ENCODE results near the gene ST3GAL3.

The ST3GAL3 gene

DNA sequence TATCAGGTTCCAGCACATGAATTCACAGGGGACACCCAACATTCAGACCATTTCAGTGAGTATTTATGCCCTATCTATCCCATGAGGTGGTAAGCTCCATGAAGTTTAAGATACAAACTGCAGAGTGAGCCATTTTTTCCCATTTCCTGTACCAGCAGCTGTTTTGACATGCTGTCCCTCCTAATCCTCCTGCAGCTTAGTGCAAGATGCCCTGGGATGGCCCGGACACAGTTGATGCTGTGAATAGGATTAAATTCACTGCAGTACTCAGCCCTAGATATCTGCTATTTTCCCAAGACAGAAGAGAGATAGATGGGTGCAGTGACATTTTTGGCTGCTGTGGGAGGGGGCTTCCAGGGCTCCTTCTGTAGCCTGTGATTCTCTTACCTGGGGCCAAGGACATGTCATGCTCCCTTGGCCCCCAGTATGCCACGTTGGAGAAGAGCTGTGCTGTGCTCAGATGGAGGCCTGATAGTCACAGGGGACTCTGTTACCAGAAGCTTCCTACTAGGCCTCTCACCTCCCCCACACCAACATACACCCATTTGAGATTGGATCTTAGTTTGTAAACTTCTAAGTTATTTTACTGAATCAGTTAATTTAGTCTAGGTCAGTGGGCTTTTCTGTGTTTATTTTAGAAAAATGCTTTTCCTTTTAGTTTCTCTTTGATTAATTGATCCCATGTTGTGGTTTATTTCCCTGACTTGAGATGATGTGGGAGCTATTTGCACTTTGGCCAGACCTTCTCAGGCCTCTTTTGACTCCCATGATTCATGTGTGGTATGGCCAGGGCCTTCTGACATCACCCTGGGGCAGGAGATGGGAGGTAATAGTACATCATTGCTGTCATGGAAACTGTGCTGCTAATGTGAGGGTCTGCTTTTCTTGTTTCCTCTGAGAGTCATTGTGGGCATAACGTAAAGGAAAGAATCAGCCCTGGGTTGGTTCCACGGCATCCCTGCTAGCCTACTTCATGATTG is 92.6 kb downstream of the ST3GAL3 start:
- WGBS = 82% methylated on average over 2 of the region's 4 CpGs

DNA sequence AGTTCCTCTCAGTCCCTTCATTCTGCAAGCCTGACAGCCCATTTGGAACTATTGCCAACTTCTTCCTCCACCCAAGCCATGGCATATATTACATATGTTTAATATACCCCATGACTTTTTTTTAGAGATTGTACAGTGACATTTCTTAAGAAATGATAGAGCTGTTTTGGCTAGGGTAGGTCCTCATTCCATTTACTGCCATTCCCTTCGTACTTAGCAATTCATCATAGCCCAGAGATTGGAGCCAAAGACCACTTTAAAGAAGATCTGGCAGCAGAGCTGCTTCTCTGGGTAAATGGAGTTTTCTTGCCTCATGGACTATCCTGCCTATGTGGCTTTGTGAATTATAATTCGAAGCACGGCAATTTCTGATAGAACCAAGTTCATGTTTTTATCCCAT is 93.4 kb downstream of the ST3GAL3 start:
- Histone ChIP-seq H4K91ac (ENCODE audit: low read length) (no peak overlapping the region), H2AFZ (ENCODE audit: low read depth, low read length) (no peak overlapping the region), H2BK120ac (ENCODE audit: low read depth, low read length) (no peak overlapping the region), H4K8ac (ENCODE audit: low read length) (no peak overlapping the region), H3K4me2 (ENCODE audit: low read length, poor library complexity, severe bottlenecking) (no peak overlapping the region), H2BK5ac (ENCODE audit: low read depth, low read length, poor library complexity, severe bottlenecking) (no peak overlapping the region), H3K79me1 (replicated peaks; ENCODE audit: low read length, poor library complexity, severe bottlenecking) (peaks cover 33% of the 10 kb centered on the region), H3K23ac (ENCODE audit: low read length in 2 of 2) (no peak overlapping the region), H2BK12ac (ENCODE audit: low read length in 2 of 2) (no peak overlapping the region), H3K14ac (ENCODE audit: low read length in 2 of 2) (no peak overlapping the region), H3K4me3 (ENCODE audit: insufficient read depth in 1 of 2, low read depth in 1 of 2, low read length in 2 of 2) (no peak overlapping the region), H3K27me3 (ENCODE audit: control insufficient read depth in 1 of 2, insufficient read depth in 1 of 2, low read length in 2 of 2) (no peaks in the 10 kb centered on the region), H2AK5ac (ENCODE audit: low read length, severe bottlenecking) (no peak overlapping the region), H2BK15ac (ENCODE audit: low read depth, poor library complexity, severe bottlenecking) (no peak overlapping the region), H3K4me1 (ENCODE audit: control insufficient read depth, insufficient read depth, low read depth, low read length) (peaks cover 8% of the 10 kb centered on the region), H3K27ac (ENCODE audit: low read length, poor library complexity, severe bottlenecking) (no peak overlapping the region), H3K18ac (ENCODE audit: low read depth in 1 of 2, low read length in 2 of 2) (no peak overlapping the region), H3K9me3 (ENCODE audit: control insufficient read depth, low read length) (no peaks in the 10 kb centered on the region), H3K36me3 (ENCODE audit: control insufficient read depth in 1 of 2, insufficient read depth in 2 of 2, low read depth in 1 of 2, low read length in 2 of 2) (peaks cover 6 to 7% of the 10 kb centered on the region in 2 experiments), H3K9ac (ENCODE audit: low read length) (peak overlapping the region; percentile 24), H3K4ac (ENCODE audit: low read depth in 1 of 2, low read length in 2 of 2) (no peak overlapping the region)
- DNase-seq = no peak
- 89% methylated on average over 1 of the region's 3 CpGs for WGBS

More for the DNA sequence above, 92.6 kb downstream of the ST3GAL3 start:
- Histone ChIP-seq H3K4me3 (ENCODE audit: insufficient read depth in 1 of 2, low read depth in 1 of 2, low read length in 2 of 2) (peak overlapping the region in 1 of 2 experiments; percentile 40), H3K27me3 (ENCODE audit: control insufficient read depth in 1 of 2, insufficient read depth in 1 of 2, low read length in 2 of 2) (no peaks in the 10 kb centered on the region), H3K27ac (ENCODE audit: low read length, poor library complexity, severe bottlenecking) (no peak overlapping the region), H4K8ac (ENCODE audit: low read length) (peak overlapping the region; percentile 1), H4K91ac (ENCODE audit: low read length) (peak overlapping the region; percentile 25), H3K4ac (ENCODE audit: low read depth in 1 of 2, low read length in 2 of 2) (peak overlapping the region in 1 of 2 experiments; percentile 76), H3K79me1 (replicated peaks; ENCODE audit: low read length, poor library complexity, severe bottlenecking) (peaks cover 30% of the 10 kb centered on the region), H3K36me3 (ENCODE audit: control insufficient read depth in 1 of 2, insufficient read depth in 2 of 2, low read depth in 1 of 2, low read length in 2 of 2) (peaks cover 6 to 7% of the 10 kb centered on the region in 2 experiments), H2AK5ac (ENCODE audit: low read length, severe bottlenecking) (no peak overlapping the region), H3K9ac (ENCODE audit: low read length) (peak overlapping the region; percentile 35), H3K4me1 (ENCODE audit: control insufficient read depth, insufficient read depth, low read depth, low read length) (peaks cover 9% of the 10 kb centered on the region), H3K4me2 (ENCODE audit: low read length, poor library complexity, severe bottlenecking) (no peak overlapping the region), H3K23ac (ENCODE audit: low read length in 2 of 2) (no peak overlapping the region), H2BK120ac (ENCODE audit: low read depth, low read length) (peak overlapping the region; percentile 27), H3K9me3 (ENCODE audit: control insufficient read depth, low read length) (no peaks in the 10 kb centered on the region), H2BK5ac (ENCODE audit: low read depth, low read length, poor library complexity, severe bottlenecking) (no peak overlapping the region), H3K18ac (ENCODE audit: low read depth in 1 of 2, low read length in 2 of 2) (peak overlapping the region; percentile 26 to 93), H3K14ac (ENCODE audit: low read length in 2 of 2) (no peak overlapping the region), H2BK12ac (ENCODE audit: low read length in 2 of 2) (no peak overlapping the region), H2BK15ac (ENCODE audit: low read depth, poor library complexity, severe bottlenecking) (no peak overlapping the region), H2AFZ (ENCODE audit: low read depth, low read length) (no peak overlapping the region)
- DNase-seq = peak; percentile 90

DNA sequence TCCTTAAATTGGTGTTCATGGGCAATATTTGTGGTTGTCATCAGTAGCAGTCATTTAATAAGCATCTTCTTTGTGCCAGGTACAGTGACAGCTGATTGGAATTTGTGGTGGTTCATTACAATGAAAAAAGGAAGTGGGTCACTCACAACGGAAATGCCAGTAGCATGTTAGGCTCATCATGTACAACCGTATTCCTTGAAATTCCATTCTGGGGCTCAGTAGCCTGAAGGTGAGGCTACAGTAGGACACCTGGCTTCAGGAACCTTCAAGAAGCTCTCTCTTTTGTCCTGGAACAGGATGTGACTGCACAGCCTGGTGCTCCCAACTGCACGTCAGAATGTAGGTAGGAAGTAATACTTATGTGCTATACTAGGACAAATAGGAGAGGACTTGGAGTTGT is 93.9 kb downstream of the ST3GAL3 start:
- WGBS = 96% methylated on average over 3 of the region's 3 CpGs

DNA sequence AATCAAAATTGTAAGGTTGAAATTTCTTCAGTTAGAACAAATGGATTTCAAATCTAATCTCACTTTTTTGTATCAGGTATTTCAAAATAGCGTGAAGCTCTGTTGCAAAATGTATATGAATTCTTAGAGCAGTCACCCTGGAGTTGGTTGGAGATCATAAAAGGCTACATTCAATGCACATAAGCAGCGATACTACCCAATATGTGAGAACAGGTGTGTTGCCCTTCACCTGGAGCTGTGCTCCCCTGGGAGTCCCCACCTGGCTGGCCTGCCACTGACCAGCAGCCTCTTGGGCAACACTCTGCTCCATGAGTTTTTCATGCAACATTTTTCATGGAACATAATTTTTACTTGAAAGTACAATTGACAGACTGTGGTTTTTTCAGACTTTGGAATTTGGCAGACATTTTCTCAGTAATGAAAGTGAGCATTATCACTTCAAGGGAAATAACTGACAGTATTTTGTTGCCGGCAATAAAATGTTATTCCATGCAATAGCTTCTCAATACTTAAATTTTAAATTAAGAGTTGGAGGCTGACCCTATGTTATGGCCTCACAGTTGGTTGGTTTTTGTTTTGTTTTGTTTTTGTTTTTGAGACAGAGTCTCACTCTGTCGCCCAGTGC is 95.1 kb downstream of the ST3GAL3 start:
- H2AK5ac ChIP-seq (ENCODE audit: low read length, severe bottlenecking) = no peak overlapping the region
- no peak overlapping the region for H2BK15ac ChIP-seq (ENCODE audit: low read depth, poor library complexity, severe bottlenecking)
- H4K8ac ChIP-seq (ENCODE audit: low read length) = no peak overlapping the region
- no peak overlapping the region for H3K23ac ChIP-seq (ENCODE audit: low read length in 2 of 2)
- WGBS = 100% methylated on average over 3 of the region's 4 CpGs
- H3K4me3 ChIP-seq (ENCODE audit: insufficient read depth in 1 of 2, low read depth in 1 of 2, low read length in 2 of 2) = no peak overlapping the region
- no peak overlapping the region for H4K91ac ChIP-seq (ENCODE audit: low read length)
- H3K27me3 ChIP-seq (ENCODE audit: control insufficient read depth in 1 of 2, insufficient read depth in 1 of 2, low read length in 2 of 2) = no peaks in the 10 kb centered on the region
- no peak for DNase-seq
- H2BK12ac ChIP-seq (ENCODE audit: low read length in 2 of 2) = no peak overlapping the region
- no peaks in the 10 kb centered on the region for H3K9me3 ChIP-seq (ENCODE audit: control insufficient read depth, low read length)
- H3K9ac ChIP-seq (ENCODE audit: low read length) = no peak overlapping the region
- H3K27ac ChIP-seq (ENCODE audit: low read length, poor library complexity, severe bottlenecking) = no peak overlapping the region
- H3K79me1 ChIP-seq (replicated peaks; ENCODE audit: low read length, poor library complexity, severe bottlenecking) = peaks cover 36% of the 10 kb centered on the region
- H2BK5ac ChIP-seq (ENCODE audit: low read depth, low read length, poor library complexity, severe bottlenecking) = no peak overlapping the region
- H3K36me3 ChIP-seq (ENCODE audit: control insufficient read depth in 1 of 2, insufficient read depth in 2 of 2, low read depth in 1 of 2, low read length in 2 of 2) = peaks cover 6 to 7% of the 10 kb centered on the region in 2 experiments
- no peak overlapping the region for H2AFZ ChIP-seq (ENCODE audit: low read depth, low read length)
- no peak overlapping the region for H3K4ac ChIP-seq (ENCODE audit: low read depth in 1 of 2, low read length in 2 of 2)
- peaks cover 6% of the 10 kb centered on the region for H3K4me1 ChIP-seq (ENCODE audit: control insufficient read depth, insufficient read depth, low read depth, low read length)
- no peak overlapping the region for H2BK120ac ChIP-seq (ENCODE audit: low read depth, low read length)
- no peak overlapping the region for H3K18ac ChIP-seq (ENCODE audit: low read depth in 1 of 2, low read length in 2 of 2)
- no peak overlapping the region for H3K4me2 ChIP-seq (ENCODE audit: low read length, poor library complexity, severe bottlenecking)
- H3K14ac ChIP-seq (ENCODE audit: low read length in 2 of 2) = no peak overlapping the region

More for the DNA sequence above, 93.9 kb downstream of the ST3GAL3 start:
- peaks cover 6% of the 10 kb centered on the region for H3K4me1 ChIP-seq (ENCODE audit: control insufficient read depth, insufficient read depth, low read depth, low read length)
- no peak overlapping the region for H3K4ac ChIP-seq (ENCODE audit: low read depth in 1 of 2, low read length in 2 of 2)
- no peak overlapping the region for H2AK5ac ChIP-seq (ENCODE audit: low read length, severe bottlenecking)
- H2BK5ac ChIP-seq (ENCODE audit: low read depth, low read length, poor library complexity, severe bottlenecking) = no peak overlapping the region
- H3K9me3 ChIP-seq (ENCODE audit: control insufficient read depth, low read length) = no peaks in the 10 kb centered on the region
- no peak overlapping the region for H3K27ac ChIP-seq (ENCODE audit: low read length, poor library complexity, severe bottlenecking)
- H2AFZ ChIP-seq (ENCODE audit: low read depth, low read length) = no peak overlapping the region
- H3K14ac ChIP-seq (ENCODE audit: low read length in 2 of 2) = no peak overlapping the region
- no peak overlapping the region for H2BK12ac ChIP-seq (ENCODE audit: low read length in 2 of 2)
- H4K8ac ChIP-seq (ENCODE audit: low read length) = no peak overlapping the region
- no peak overlapping the region for H3K18ac ChIP-seq (ENCODE audit: low read depth in 1 of 2, low read length in 2 of 2)
- H3K4me2 ChIP-seq (ENCODE audit: low read length, poor library complexity, severe bottlenecking) = no peak overlapping the region
- no peak overlapping the region for H3K4me3 ChIP-seq (ENCODE audit: insufficient read depth in 1 of 2, low read depth in 1 of 2, low read length in 2 of 2)
- no peak overlapping the region for H2BK15ac ChIP-seq (ENCODE audit: low read depth, poor library complexity, severe bottlenecking)
- H3K79me1 ChIP-seq (replicated peaks; ENCODE audit: low read length, poor library complexity, severe bottlenecking) = peaks cover 36% of the 10 kb centered on the region
- H3K23ac ChIP-seq (ENCODE audit: low read length in 2 of 2) = no peak overlapping the region
- DNase-seq = no peak
- no peaks in the 10 kb centered on the region for H3K27me3 ChIP-seq (ENCODE audit: control insufficient read depth in 1 of 2, insufficient read depth in 1 of 2, low read length in 2 of 2)
- H2BK120ac ChIP-seq (ENCODE audit: low read depth, low read length) = no peak overlapping the region
- no peak overlapping the region for H4K91ac ChIP-seq (ENCODE audit: low read length)
- peaks cover 6 to 7% of the 10 kb centered on the region in 2 experiments for H3K36me3 ChIP-seq (ENCODE audit: control insufficient read depth in 1 of 2, insufficient read depth in 2 of 2, low read depth in 1 of 2, low read length in 2 of 2)
- H3K9ac ChIP-seq (ENCODE audit: low read length) = no peak overlapping the region

Data from mesenchymal stem cell (in vitro differentiated cells and primary cell).